Astrocyte (in vitro differentiated cells and primary cell): Measurements from ENCODE around the gene KCNQ1OT1. TPM values are rescaled to one million over a fixed set of nuclear protein-coding genes. Genes with fewer than 3 reads are reported as not detected.

Experiments
- DNase-seq: peaks from one replicate; pipeline ENCODE4 v3.0.0-alpha.2; 2010; ENCODE audit warnings: low read depth
- FAIRE-seq: peaks from 2 replicates; lab custom pipeline; 2011; peaks lifted over from hg19 to GRCh38; lab: Jason Lieb, UNC
- H2AFZ ChIP-seq: 2 replicates; pipeline ENCODE4 v1.6.0; 2012; ENCODE audit warnings: low read depth, low read length, inconsistent platforms
- H3K27ac ChIP-seq: 2 replicates; pipeline ENCODE4 v1.5.1; 2011; ENCODE audit warnings: low read depth, low read length, inconsistent platforms
- H3K27me3 ChIP-seq: 2 replicates; pipeline ENCODE4 v1.6.0; 2011; ENCODE audit warnings: low read length, inconsistent platforms; ENCODE audit not compliant: insufficient read depth
- H3K36me3 ChIP-seq: 2 replicates; pipeline ENCODE4 v1.5.1; 2011; ENCODE audit warnings: low read length, inconsistent platforms; ENCODE audit not compliant: insufficient read depth
- H3K4me1 ChIP-seq: 2 replicates; pipeline ENCODE4 v1.5.1; 2011; ENCODE audit warnings: low read length, inconsistent platforms; ENCODE audit not compliant: insufficient read depth
- H3K4me2 ChIP-seq: 2 replicates; pipeline ENCODE4 v1.6.0; 2012; ENCODE audit warnings: low read length, inconsistent platforms
- H3K4me3 ChIP-seq: 2 replicates; pipeline ENCODE4 v1.5.1; 2011; ENCODE audit warnings: low read depth, mild to moderate bottlenecking, low read length, inconsistent platforms; ENCODE audit not compliant: insufficient read depth
- H3K79me2 ChIP-seq: 2 replicates; pipeline ENCODE4 v1.6.0; 2012; ENCODE audit warnings: mild to moderate bottlenecking, low read length, inconsistent platforms; ENCODE audit not compliant: insufficient read depth
- H3K9ac ChIP-seq: 2 replicates; pipeline ENCODE4 v1.6.0; 2012; ENCODE audit warnings: mild to moderate bottlenecking, low read length, inconsistent platforms
- H3K9me3 ChIP-seq: 2 replicates; pipeline ENCODE4 v1.5.1; 2012; ENCODE audit warnings: low read depth, mild to moderate bottlenecking, low read length, inconsistent platforms; ENCODE audit not compliant: insufficient read depth
- H4K20me1 ChIP-seq: 2 replicates; pipeline ENCODE4 v1.6.0; 2012; ENCODE audit warnings: low read length, inconsistent platforms; ENCODE audit not compliant: insufficient read depth
- H3K27ac Mint-ChIP-seq: one replicate; pipeline ENCODE4 v1.8.0; 2021; ENCODE audit warnings: mild to moderate bottlenecking, mixed read lengths; ENCODE audit not compliant: unreplicated experiment
- H3K27me3 Mint-ChIP-seq: one replicate; pipeline ENCODE4 v1.8.0; 2021; ENCODE audit warnings: low read depth, mixed read lengths; ENCODE audit not compliant: unreplicated experiment
- H3K36me3 Mint-ChIP-seq: one replicate; pipeline ENCODE4 v1.8.0; 2021; ENCODE audit warnings: low read depth, mixed read lengths; ENCODE audit not compliant: unreplicated experiment
- H3K4me1 Mint-ChIP-seq: one replicate; pipeline ENCODE4 v1.8.0; 2021; ENCODE audit warnings: low read depth, mixed read lengths; ENCODE audit not compliant: unreplicated experiment
- H3K4me3 Mint-ChIP-seq: one replicate; pipeline ENCODE4 v1.8.0; 2021; ENCODE audit warnings: mild to moderate bottlenecking, moderate library complexity, mixed read lengths; ENCODE audit not compliant: unreplicated experiment
- H3K9me3 Mint-ChIP-seq: one replicate; pipeline ENCODE4 v1.8.0; 2021; ENCODE audit warnings: mild to moderate bottlenecking, mixed read lengths; ENCODE audit not compliant: unreplicated experiment
- CTCF ChIP-seq: IDR thresholded peaks from 2 replicates; pipeline ENCODE4 v1.5.1; 2011; ENCODE audit warnings: low read depth, mild to moderate bottlenecking, inconsistent platforms, low read length, moderate library complexity; ENCODE audit not compliant: insufficient read depth
- EZH2 ChIP-seq: IDR thresholded peaks from 2 replicates; pipeline ENCODE4 v1.6.1; 2012; ENCODE audit warnings: mild to moderate bottlenecking, low read length, inconsistent platforms; ENCODE audit not compliant: insufficient read depth
- total RNA-seq: library from RNA; stranded (reverse); gene quantifications from 2 replicates; pipeline ENCODE4 v1.2.1, GENCODE V29; 2021

Gene KCNQ1OT1
- total RNA-seq, 1 donor from 2014 or later = 2.5 TPM

- Histone ChIP-seq H3K4me2 (no peak overlapping the region), H3K9me3 (no peaks in the 10 kb centered on the region), H3K79me2 (peaks cover 34% of the 10 kb centered on the region), H3K27ac (no peak overlapping the region), H3K27me3 (no peaks in the 10 kb centered on the region), H3K36me3 (no peaks in the 10 kb centered on the region), H3K9ac (no peak overlapping the region), H3K4me1 (no peaks in the 10 kb centered on the region), H2AFZ (no peak overlapping the region), H4K20me1 (peaks cover 95% of the 10 kb centered on the region), H3K4me3 (no peak overlapping the region)
- H3K4me1 Mint-ChIP-seq = peaks cover 14% of the 10 kb centered on the region
- H3K36me3 Mint-ChIP-seq = peaks cover 1% of the 10 kb centered on the region
- H3K9me3 Mint-ChIP-seq = no peaks in the 10 kb centered on the region
- no peak for FAIRE-seq
- no peak for TF ChIP-seq EZH2
- TF ChIP-seq CTCF = no peak
- DNase-seq = no peak
- H3K4me3 Mint-ChIP-seq = no peak overlapping the region
- H3K27ac Mint-ChIP-seq = no peak overlapping the region
- no peaks in the 10 kb centered on the region for H3K27me3 Mint-ChIP-seq
Observed at GRCh38 chr11:2672553-2673249, 27.1 kb downstream of the KCNQ1OT1 start.

GRCh38 chr11:2671748-2672147 lies 28.0 kb downstream of the KCNQ1OT1 start:
- Histone ChIP-seq H3K4me3 (no peak overlapping the region), H3K9me3 (no peaks in the 10 kb centered on the region), H3K79me2 (peaks cover 34% of the 10 kb centered on the region), H3K4me1 (no peaks in the 10 kb centered on the region), H3K4me2 (no peak overlapping the region), H3K9ac (no peak overlapping the region), H3K27ac (no peak overlapping the region), H3K36me3 (no peaks in the 10 kb centered on the region), H4K20me1 (peaks cover 89% of the 10 kb centered on the region), H2AFZ (no peak overlapping the region), H3K27me3 (no peaks in the 10 kb centered on the region)
- Mint-ChIP-seq H3K4me3 (no peak overlapping the region), H3K36me3 (peaks cover 1% of the 10 kb centered on the region), H3K4me1 (peaks cover 14% of the 10 kb centered on the region), H3K27me3 (no peaks in the 10 kb centered on the region), H3K27ac (no peak overlapping the region), H3K9me3 (no peaks in the 10 kb centered on the region)
- DNase-seq (no peak), FAIRE-seq (no peak)
- TF ChIP-seq EZH2 (no peak), CTCF (no peak)

GRCh38 chr11:2670541-2671100 lies 29.2 kb downstream of the KCNQ1OT1 start:
- FAIRE-seq = no peak
- no peak for DNase-seq
- no peak for TF ChIP-seq CTCF
- TF ChIP-seq EZH2 = no peak
- Histone ChIP-seq H3K9ac (no peak overlapping the region), H3K79me2 (peaks cover 26% of the 10 kb centered on the region), H3K27ac (no peak overlapping the region), H3K9me3 (no peaks in the 10 kb centered on the region), H3K4me1 (no peaks in the 10 kb centered on the region), H3K36me3 (no peaks in the 10 kb centered on the region), H4K20me1 (peaks cover 89% of the 10 kb centered on the region), H2AFZ (no peak overlapping the region), H3K4me2 (no peak overlapping the region), H3K27me3 (no peaks in the 10 kb centered on the region), H3K4me3 (no peak overlapping the region)
- Mint-ChIP-seq H3K27me3 (no peaks in the 10 kb centered on the region), H3K4me3 (no peak overlapping the region), H3K27ac (no peak overlapping the region), H3K9me3 (no peaks in the 10 kb centered on the region), H3K4me1 (peaks cover 14% of the 10 kb centered on the region), H3K36me3 (peaks cover 1% of the 10 kb centered on the region)
